WTC11 (cell line): ENCODE measurements around the gene APOA4. TPM values are rescaled to one million over a fixed set of nuclear protein-coding genes. Genes with fewer than 3 reads are reported as not detected.

Experiments
- AFF4 ChIP-seq: sonication (generic); formaldehyde crosslinking; IDR thresholded peaks from 2 replicates; pipeline ENCODE4 v1.8.1; 2023; ENCODE audit warnings: mild to moderate bottlenecking, missing genetic modification reagents, borderline replicate concordance
- ARID4B ChIP-seq: sonication (generic); formaldehyde crosslinking; IDR thresholded peaks from 2 replicates; pipeline ENCODE4 v1.8.0; 2023; ENCODE audit warnings: missing genetic modification reagents, mild to moderate bottlenecking, borderline replicate concordance
- E2F1 ChIP-seq: sonication (generic); formaldehyde crosslinking; IDR thresholded peaks from 2 replicates; pipeline ENCODE4 v1.8.0; 2022; ENCODE audit warnings: mild to moderate bottlenecking, missing genetic modification reagents
- E2F4 ChIP-seq: sonication (generic); formaldehyde crosslinking; IDR thresholded peaks from 2 replicates; pipeline ENCODE4 v1.8.1; 2022; ENCODE audit warnings: low read depth, mild to moderate bottlenecking, moderate library complexity, missing genetic modification reagents, borderline replicate concordance
- GABPB1 ChIP-seq: sonication (generic); formaldehyde crosslinking; IDR thresholded peaks from 2 replicates; pipeline ENCODE4 v1.8.1; 2023; ENCODE audit warnings: mild to moderate bottlenecking, missing genetic modification reagents
- MAX ChIP-seq: sonication (generic); formaldehyde crosslinking; IDR thresholded peaks from 2 replicates; pipeline ENCODE4 v1.8.0; 2022; ENCODE audit warnings: mild to moderate bottlenecking, missing genetic modification reagents
- NFATC4 ChIP-seq: fragments of 250-450 bp; sonication (Bioruptor Pico); IDR thresholded peaks from 2 replicates; pipeline ENCODE4 v1.9.0; 2021; ENCODE audit warnings: mild to moderate bottlenecking
- NR3C1 ChIP-seq: sonication (generic); formaldehyde crosslinking; conservative IDR thresholded peaks from 2 replicates; pipeline ENCODE4 v1.8.1; 2023; ENCODE audit warnings: low read depth, mild to moderate bottlenecking, missing genetic modification reagents
- SMAD3 ChIP-seq: sonication (generic); formaldehyde crosslinking; IDR thresholded peaks from 2 replicates; pipeline ENCODE4 v1.8.0; 2022; ENCODE audit warnings: missing genetic modification reagents, mild to moderate bottlenecking, borderline replicate concordance
- TCF7 ChIP-seq: sonication (generic); formaldehyde crosslinking; IDR thresholded peaks from 2 replicates; pipeline ENCODE4 v1.8.0; 2022; ENCODE audit warnings: mild to moderate bottlenecking, low read depth, missing genetic modification reagents, moderate library complexity
- ZNF425 ChIP-seq: fragments of 250-450 bp; sonication (Bioruptor Pico); conservative IDR thresholded peaks from 2 replicates; pipeline ENCODE4 v1.9.0; 2021; ENCODE audit warnings: mild to moderate bottlenecking
- total RNA-seq: library from RNA; stranded (reverse); gene quantifications from 3 replicates; pipeline ENCODE4 v1.2.3, GENCODE V29; 2021

Gene APOA4
- total RNA-seq, 1 experiment from 2014 or later: not detected

GRCh38 chr11:116791002-116791812 lies 31.9 kb downstream of the APOA4 start (continued):
- TF ChIP-seq ARID4B: 0 out of 2 replicates have a peak, but pooled peaks have one; percentile 43
- 0 out of 2 replicates have a peak, but pooled peaks have one; percentile 46 for TF ChIP-seq GABPB1 (CRISPR knock-in tag)
- TF ChIP-seq E2F4 (CRISPR knock-in tag): no peak
- TF ChIP-seq NR3C1 (CRISPR knock-in tag): no peak
- TF ChIP-seq NFATC4 (CRISPR knock-in tag): no peak
- peak; percentile 62; the same call in 1 of the 2 replicates for TF ChIP-seq MAX
- no peak for TF ChIP-seq AFF4 (CRISPR knock-in tag)
- no peak for TF ChIP-seq E2F1 (CRISPR knock-in tag)
- no peak for TF ChIP-seq TCF7
- no peak for TF ChIP-seq ZNF425 (CRISPR knock-in tag)
- no peak for TF ChIP-seq SMAD3
